Coronary artery (tissue), 2 donors: ENCODE results near the gene RERGL.

Experiments used
- DNase-seq: peaks from one replicate; pipeline ENCODE4 v3.0.0-alpha.2; 2017; ENCODE audit warnings: low spot score
- H3K27ac ChIP-seq, 2 donors: fragments of 200-600 bp; sonication (generic); one replicate each; pipeline ENCODE4 v1.5.1; 2016 to 2019
- H3K4me3 ChIP-seq: fragments of 200-600 bp; sonication (generic); 2 replicates; pipeline ENCODE4 v1.5.1; 2016; ENCODE audit warnings: mild to moderate bottlenecking, moderate library complexity
- TF ChIP-seq, protein P1 (sequence below): fragments of 200-600 bp; sonication (generic); IDR thresholded peaks from one replicate; pipeline ENCODE4 v1.5.1; 2019; ENCODE audit warnings: antibody characterized with exemption

Gene RERGL

DNA sequence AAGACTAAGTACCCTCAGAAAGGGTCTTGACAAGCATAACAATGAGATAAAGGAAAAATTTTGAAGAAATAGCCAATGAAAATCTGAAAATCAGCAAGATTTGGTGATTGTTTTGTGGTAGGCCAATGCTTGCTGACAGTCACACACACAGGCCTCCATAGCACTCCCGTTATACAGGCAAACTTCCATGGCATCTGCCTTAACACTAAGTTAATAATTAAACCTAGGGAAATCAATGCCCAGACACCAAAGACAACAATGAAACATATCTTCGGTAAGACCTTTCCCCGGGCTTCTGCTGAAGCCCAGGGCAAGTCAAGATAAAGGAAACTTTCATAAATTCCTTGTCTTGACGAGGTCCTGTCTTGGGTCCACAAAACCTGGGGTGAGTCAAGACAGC lies 18.6 kb upstream of the RERGL start:
- DNase-seq, result no peak
- H3K4me3 ChIP-seq, result no peak overlapping the region
- TF ChIP-seq, protein P1, sequence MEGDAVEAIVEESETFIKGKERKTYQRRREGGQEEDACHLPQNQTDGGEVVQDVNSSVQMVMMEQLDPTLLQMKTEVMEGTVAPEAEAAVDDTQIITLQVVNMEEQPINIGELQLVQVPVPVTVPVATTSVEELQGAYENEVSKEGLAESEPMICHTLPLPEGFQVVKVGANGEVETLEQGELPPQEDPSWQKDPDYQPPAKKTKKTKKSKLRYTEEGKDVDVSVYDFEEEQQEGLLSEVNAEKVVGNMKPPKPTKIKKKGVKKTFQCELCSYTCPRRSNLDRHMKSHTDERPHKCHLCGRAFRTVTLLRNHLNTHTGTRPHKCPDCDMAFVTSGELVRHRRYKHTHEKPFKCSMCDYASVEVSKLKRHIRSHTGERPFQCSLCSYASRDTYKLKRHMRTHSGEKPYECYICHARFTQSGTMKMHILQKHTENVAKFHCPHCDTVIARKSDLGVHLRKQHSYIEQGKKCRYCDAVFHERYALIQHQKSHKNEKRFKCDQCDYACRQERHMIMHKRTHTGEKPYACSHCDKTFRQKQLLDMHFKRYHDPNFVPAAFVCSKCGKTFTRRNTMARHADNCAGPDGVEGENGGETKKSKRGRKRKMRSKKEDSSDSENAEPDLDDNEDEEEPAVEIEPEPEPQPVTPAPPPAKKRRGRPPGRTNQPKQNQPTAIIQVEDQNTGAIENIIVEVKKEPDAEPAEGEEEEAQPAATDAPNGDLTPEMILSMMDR, result no peak
- no peak overlapping the region for H3K27ac ChIP-seq

DNA sequence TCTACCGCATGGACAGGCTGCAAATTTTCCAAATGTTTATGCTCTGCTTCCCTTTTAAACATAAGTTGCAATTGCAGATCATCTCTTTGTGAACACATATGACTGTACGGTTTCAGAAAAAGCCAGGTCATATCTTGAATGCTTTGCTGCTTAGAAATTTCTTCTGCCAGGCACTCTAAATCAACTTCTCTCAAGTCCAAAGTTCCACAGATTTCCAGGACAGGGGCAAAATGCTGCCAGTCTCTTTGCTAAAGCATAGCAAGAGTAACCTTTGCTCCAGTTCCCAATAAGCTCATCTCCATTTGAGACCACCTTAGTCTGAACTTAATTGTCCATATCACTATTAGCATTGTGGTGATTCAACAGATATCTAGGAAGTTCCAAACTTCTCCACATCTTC lies 13.6 kb upstream of the RERGL start:
- Histone ChIP-seq H3K4me3 (no peak overlapping the region), H3K27ac (no peak overlapping the region)
- TF ChIP-seq, protein P1, result no peak
- no peak for DNase-seq

- Histone ChIP-seq H3K4me3 (no peak overlapping the region), H3K27ac (no peak overlapping the region)
- TF ChIP-seq, protein P1, result no peak
- DNase-seq, result no peak
These were observed 11.1 kb upstream of the RERGL start for GRCh38 chr12:18101043-18101442.

DNA sequence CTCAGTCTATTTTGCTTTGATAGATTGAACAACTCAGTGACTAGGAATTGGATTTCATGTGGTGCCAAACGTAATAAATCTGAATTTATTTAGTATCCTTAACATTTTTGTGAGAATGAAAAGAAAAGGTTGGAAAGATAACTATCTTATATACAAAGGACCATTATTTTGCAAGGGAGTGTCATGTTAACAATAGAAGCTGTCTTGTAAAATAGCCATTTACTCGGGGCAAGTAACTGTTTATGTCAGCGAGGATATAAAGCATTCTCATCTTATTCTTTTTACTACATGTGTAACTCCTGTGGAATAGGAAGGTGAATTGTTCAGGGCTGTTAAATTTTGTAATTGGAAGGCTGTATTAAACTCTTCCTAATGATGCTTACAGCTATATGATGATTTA lies 5.9 kb downstream of the RERGL start:
- TF ChIP-seq, protein P1, result no peak
- DNase-seq, result no peak
- Histone ChIP-seq H3K27ac (no peak overlapping the region), H3K4me3 (no peak overlapping the region)

GRCh38 chr12:18079541-18080246 lies 10.3 kb downstream of the RERGL start:
- DNase-seq, result no peak
- H3K4me3 ChIP-seq, result no peak overlapping the region
- no peak overlapping the region for H3K27ac ChIP-seq
- TF ChIP-seq, protein P1, result no peak

GRCh38 chr12:18074001-18074400 lies 16.0 kb downstream of the RERGL start:
- Histone ChIP-seq H3K4me3 (no peak overlapping the region), H3K27ac (no peak overlapping the region)
- DNase-seq, result no peak
- TF ChIP-seq, protein P1, result no peak

- H3K4me3 ChIP-seq, result no peak overlapping the region
These were observed 17.3 kb downstream of the RERGL start for GRCh38 chr12:18072723-18073122.

More at GRCh38 chr12:18072723-18073122, 17.3 kb downstream of the RERGL start:
- no peak for DNase-seq
- TF ChIP-seq, protein P1, result no peak
- no peak overlapping the region for H3K27ac ChIP-seq
